Endothelial cell (in vitro differentiated cells): ENCODE data around the gene ETV6. TPM values are rescaled to one million over a fixed set of nuclear protein-coding genes. Genes with fewer than 3 reads are reported as not detected.
A peak's percentile ranks its signal among the peaks of the same experiment; 100 is the strongest.

Source experiments
- DNase-seq: peaks from one replicate; pipeline ENCODE4 v3.0.0; 2021; ENCODE audit warnings: low spot score
- H3K27ac Mint-ChIP-seq: one replicate; pipeline ENCODE4 v1.8.0; 2021; ENCODE audit warnings: mixed read lengths, inconsistent platforms; ENCODE audit not compliant: unreplicated experiment
- H3K27me3 Mint-ChIP-seq: one replicate; pipeline ENCODE4 v1.8.0; 2021; ENCODE audit warnings: mild to moderate bottlenecking, moderate library complexity, mixed read lengths, inconsistent platforms; ENCODE audit not compliant: unreplicated experiment
- H3K36me3 Mint-ChIP-seq: one replicate; pipeline ENCODE4 v1.8.0; 2021; ENCODE audit warnings: mild to moderate bottlenecking, low read depth, mixed read lengths, inconsistent platforms; ENCODE audit not compliant: unreplicated experiment
- H3K4me1 Mint-ChIP-seq: one replicate; pipeline ENCODE4 v1.8.0; 2021; ENCODE audit warnings: mild to moderate bottlenecking, mixed read lengths, inconsistent platforms; ENCODE audit not compliant: unreplicated experiment
- H3K4me3 Mint-ChIP-seq: one replicate; pipeline ENCODE4 v1.8.0; 2021; ENCODE audit warnings: mild to moderate bottlenecking, mixed read lengths, inconsistent platforms; ENCODE audit not compliant: unreplicated experiment
- H3K9me3 Mint-ChIP-seq: one replicate; pipeline ENCODE4 v1.8.0; 2021; ENCODE audit warnings: mixed read lengths, inconsistent platforms; ENCODE audit not compliant: unreplicated experiment
- CTCF ChIP-seq: fragments of 200-600 bp; sonication (generic); IDR thresholded peaks from one replicate; pipeline ENCODE4 v1.5.0; 2021; ENCODE audit warnings: antibody characterized with exemption; ENCODE audit not compliant: unreplicated experiment
- total RNA-seq: library from RNA; stranded (reverse); fragmentation: NEBNext Ultra II Directional; extraction: Animal tissue kit (Norgen Biotek cat#: 25700); gene quantifications from one replicate; pipeline ENCODE4 v1.2.1, GENCODE V29; 2021; ENCODE audit not compliant: unreplicated experiment

ETV6 gene
- total RNA-seq, 1 donor from 2014 or later, result 98.7 TPM

GRCh38 chr12:11746024-11746771 lies 96.7 kb downstream of the ETV6 start:
- Mint-ChIP-seq H3K4me3 (no peak overlapping the region), H3K36me3 (peaks cover 26% of the 10 kb centered on the region), H3K9me3 (no peaks in the 10 kb centered on the region), H3K4me1 (peaks cover 77% of the 10 kb centered on the region), H3K27ac (peak overlapping the region; percentile 52), H3K27me3 (peaks cover 4% of the 10 kb centered on the region)
- TF ChIP-seq CTCF, result no peak
- DNase-seq, result no peak

GRCh38 chr12:11746940-11747716 lies 97.7 kb downstream of the ETV6 start:
- DNase-seq, result no peak
- no peak for TF ChIP-seq CTCF
- no peaks in the 10 kb centered on the region for H3K9me3 Mint-ChIP-seq
- H3K36me3 Mint-ChIP-seq, result peaks cover 30% of the 10 kb centered on the region
- peaks cover 77% of the 10 kb centered on the region for H3K4me1 Mint-ChIP-seq
- H3K27ac Mint-ChIP-seq, result peak overlapping the region; percentile 15
- H3K4me3 Mint-ChIP-seq, result peak overlapping the region; percentile 10
- H3K27me3 Mint-ChIP-seq, result peaks cover 4% of the 10 kb centered on the region

GRCh38 chr12:11747969-11748368 lies 98.5 kb downstream of the ETV6 start:
- Mint-ChIP-seq H3K4me3 (no peak overlapping the region), H3K4me1 (peaks cover 84% of the 10 kb centered on the region), H3K27ac (no peak overlapping the region)

GRCh38 chr12:11748903-11749302 lies 99.4 kb downstream of the ETV6 start:
- Mint-ChIP-seq H3K36me3 (peaks cover 34% of the 10 kb centered on the region), H3K9me3 (no peaks in the 10 kb centered on the region), H3K4me1 (peaks cover 84% of the 10 kb centered on the region), H3K27ac (no peak overlapping the region), H3K27me3 (peaks cover 4% of the 10 kb centered on the region), H3K4me3 (no peak overlapping the region)
- no peak for DNase-seq
- TF ChIP-seq CTCF, result no peak

More at GRCh38 chr12:11747969-11748368, 98.5 kb downstream of the ETV6 start:
- Mint-ChIP-seq H3K9me3 (no peaks in the 10 kb centered on the region), H3K36me3 (peaks cover 36% of the 10 kb centered on the region), H3K27me3 (peaks cover 4% of the 10 kb centered on the region)
- no peak for DNase-seq
- no peak for TF ChIP-seq CTCF
